Glomerular visceral epithelial cell (primary cell): Measurements from ENCODE around the gene EGFR.

Experiments
- DNase-seq: peaks from one replicate; pipeline ENCODE4 v3.0.0-alpha.2; 2016; ENCODE audit errors: extremely low spot score

Gene EGFR

DNA sequence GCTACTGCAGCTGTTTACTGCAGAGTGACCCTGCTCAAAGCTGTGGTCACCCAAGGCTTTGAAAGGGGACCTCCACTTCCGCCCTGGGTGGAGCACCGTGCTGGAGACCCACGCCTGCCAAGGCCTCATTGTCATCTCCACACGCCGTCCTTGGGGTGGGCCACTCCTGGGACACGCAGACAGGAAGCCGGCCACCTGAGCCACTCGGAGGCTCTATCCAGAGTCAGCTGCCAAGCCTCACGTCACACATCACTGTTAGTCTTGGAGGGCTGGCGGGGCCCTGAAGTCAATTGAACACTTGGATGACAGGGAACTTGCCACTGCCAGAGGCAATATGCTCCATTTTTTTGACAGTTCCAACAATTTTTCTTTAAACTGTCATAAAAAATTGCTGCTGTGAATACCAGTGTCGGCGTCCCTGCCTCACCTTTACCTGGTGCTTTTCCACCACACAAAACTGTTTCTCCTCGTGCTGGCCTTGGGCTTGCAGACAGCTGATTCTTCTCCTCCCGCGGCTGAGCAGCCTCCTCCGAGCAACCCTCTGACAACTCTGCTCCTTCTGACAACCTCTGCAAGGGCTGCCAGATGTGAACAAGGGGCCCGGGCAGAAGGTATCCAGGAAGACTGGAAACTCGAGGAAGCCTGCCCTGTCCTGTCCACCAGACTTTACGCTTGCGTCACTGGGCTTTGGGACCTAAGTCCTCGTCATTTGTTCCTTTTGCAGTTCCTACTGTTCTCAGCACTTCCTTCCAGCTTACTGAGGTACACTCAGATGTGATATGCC lies 81.9 kb downstream of the EGFR start:
- DNase-seq = no peak

DNA sequence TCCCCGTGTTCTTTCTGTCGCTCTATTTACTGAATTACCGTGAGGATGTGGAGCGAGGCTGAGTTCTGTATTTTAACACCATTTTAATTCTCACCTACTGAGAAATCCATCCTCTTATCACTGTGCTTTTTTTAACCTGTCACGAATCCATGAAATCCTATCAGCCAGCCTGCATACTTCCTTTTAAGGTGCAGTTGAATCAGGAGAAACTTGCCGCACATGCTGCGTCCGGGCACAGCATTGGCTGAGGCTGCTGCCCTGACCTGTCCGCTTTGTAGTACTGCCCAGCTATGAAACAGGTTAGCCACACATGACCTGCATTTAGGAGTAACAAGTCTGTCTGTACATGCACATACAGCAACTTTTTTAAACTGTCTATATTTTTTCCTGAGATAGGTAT lies 82.5 kb downstream of the EGFR start:
- no peak for DNase-seq

DNA sequence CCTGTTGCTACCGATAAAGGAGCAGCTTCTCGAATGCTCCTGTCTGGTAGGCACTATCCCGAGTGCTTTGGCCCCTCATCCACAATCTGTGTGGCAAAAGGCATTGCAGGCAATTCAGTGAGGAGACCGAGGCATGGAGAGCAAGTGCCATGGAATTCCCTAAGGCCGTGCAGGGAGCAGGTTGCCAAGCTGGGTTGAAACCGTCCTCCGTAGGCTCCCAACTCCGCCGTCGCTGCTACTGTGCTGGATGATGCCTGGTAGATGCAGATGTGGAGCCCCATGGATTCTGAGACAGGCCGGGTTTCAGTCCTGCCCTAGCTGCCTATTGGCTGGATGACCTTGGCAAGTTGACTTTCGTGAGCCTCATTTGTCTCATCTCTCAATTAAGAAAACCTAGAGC lies 85.3 kb downstream of the EGFR start:
- DNase-seq = no peak

DNA sequence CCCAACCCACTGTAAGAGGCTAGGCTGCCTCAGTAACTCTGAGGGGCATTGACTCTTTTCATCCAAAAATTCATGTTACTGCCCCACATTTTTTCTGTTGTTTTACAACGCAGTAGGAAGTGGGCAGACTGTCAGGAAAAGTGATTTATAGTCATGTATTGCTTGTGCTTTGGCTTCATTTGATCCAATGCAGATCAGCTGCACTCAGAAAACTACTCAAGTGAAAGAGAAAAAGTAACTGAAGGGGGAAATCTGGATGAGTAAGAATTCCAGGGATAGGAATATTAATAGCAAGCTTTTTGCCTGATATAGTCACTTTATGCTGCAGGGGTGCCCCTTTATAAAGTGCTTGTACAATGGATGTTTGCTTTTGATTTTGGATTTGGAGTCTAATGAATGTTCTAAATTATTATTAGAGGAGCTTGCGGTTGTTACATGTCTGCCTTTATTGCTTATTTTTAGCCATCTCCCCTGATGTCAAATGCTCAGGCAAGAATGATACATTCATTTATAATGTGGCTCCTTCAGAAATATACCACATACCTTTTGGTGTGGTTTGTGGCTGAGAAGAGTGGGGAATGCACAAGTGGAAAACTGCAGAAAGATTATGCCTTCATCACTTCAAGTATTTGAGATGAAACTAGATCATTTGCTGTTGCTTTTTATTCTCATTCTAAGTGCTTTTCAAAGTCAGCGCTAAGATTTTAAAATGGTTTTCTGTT lies 86.1 kb downstream of the EGFR start:
- DNase-seq = peak; percentile 59

DNA sequence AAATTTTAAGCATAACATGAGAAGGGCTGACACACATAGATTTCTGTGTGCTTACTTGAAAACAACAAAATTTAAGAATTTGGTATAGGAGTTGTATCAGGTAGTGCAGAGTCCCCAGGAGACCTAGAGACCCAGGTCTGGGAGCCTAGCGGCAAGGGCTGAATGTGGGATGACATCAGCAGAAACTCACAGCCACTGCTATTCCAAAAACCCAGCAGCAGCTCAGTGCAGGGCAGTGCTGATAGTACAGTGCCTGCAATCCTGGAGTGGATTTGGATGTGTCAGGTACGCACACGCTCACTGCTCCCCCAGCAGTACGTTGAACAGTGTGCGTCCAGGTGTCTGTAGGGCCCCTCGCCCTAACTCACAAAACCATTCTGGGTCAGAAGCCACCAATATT lies 87.1 kb downstream of the EGFR start:
- no peak for DNase-seq

DNA sequence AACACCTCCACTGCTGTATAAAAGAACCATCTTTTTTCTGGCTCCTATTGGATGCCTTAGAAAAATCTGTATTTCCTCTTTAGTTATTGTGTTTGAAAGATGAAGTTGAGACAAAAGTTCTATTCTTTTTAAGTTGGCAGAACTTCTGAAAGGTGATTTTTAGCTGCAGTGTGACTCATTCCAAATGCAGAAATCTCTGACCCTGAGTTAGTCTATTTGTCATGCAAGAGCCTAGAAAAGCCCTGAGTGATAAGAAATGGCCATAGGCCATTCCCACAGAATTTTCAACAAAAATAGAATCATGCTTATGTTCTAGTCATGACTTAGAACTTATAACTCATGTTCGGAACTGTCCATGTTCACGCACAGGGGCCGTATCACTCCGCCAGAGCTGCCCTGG lies 89.1 kb downstream of the EGFR start:
- no peak for DNase-seq

DNA sequence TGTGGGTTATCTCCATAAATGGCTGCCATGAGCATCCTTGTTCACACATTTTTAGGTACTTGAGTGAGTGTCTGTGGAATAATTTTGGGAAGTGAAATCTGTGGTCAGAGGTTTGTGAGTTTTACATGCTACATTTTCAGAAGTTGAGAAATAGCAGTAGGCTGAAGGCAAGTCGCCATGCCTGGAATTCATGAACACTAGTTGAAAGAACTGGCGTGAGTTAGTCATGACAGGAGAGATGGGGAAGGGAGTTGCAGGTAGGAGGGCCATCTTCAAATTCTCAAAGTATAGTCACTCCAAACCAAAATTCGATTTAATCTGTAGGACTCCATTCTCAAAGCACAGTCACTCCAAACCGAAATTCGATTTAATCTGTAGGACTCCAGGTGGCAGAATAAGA lies 89.6 kb downstream of the EGFR start:
- DNase-seq = no peak

DNA sequence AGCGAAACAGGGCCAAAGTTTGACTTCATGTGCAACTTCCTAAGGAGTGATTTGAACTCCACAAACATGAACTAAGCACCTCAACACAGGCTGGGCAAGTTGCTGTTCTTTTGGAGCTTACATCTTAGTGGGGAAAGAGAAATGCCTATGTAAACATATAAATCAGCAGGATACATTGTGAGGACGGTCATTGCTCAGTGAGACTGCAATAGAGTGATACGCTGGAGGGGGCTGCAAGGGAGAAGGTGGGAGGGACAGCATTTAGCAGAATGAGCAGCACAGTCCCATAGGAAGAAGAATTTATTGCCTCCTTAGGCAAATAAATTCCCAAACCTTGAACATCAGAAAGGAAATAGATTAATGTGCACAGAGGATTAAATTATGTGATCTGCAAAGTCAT lies 90.0 kb downstream of the EGFR start:
- DNase-seq = no peak

DNA sequence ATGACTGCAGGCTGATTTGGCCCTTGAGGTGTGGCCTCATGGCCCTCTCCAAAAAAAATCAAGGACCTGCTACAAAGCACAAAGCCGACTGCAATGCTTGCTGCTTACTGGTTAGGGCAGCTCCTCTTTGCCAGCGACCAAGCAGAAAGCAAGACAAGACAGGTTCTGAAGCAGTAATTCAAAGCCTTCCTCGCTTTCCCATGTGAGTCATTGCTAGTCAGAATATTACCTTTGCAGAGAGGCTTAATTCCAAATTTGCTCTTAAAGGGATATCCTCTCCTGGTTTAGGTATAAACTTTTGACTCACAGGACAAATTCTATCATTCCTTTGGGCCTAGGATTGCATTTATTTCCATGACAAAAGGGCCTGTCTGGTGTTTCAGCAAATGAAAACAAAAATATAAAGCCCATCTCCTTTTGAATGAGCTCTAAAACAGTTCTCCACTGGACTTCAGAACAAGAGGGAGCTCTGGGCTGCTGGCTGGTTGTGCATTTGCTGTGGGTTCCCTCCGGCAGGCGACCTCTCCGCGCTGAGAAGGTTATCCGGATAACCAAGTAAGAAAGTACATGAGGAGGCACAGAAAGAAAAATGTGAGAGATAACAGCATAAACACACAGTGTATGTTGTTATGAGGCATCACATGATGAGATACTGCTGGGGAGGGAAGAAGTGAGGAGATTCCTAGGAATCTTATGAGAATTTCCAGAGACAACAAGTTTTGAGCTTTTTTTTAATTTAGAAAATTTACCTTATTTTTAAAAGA lies 90.8 kb downstream of the EGFR start:
- DNase-seq = no peak

DNA sequence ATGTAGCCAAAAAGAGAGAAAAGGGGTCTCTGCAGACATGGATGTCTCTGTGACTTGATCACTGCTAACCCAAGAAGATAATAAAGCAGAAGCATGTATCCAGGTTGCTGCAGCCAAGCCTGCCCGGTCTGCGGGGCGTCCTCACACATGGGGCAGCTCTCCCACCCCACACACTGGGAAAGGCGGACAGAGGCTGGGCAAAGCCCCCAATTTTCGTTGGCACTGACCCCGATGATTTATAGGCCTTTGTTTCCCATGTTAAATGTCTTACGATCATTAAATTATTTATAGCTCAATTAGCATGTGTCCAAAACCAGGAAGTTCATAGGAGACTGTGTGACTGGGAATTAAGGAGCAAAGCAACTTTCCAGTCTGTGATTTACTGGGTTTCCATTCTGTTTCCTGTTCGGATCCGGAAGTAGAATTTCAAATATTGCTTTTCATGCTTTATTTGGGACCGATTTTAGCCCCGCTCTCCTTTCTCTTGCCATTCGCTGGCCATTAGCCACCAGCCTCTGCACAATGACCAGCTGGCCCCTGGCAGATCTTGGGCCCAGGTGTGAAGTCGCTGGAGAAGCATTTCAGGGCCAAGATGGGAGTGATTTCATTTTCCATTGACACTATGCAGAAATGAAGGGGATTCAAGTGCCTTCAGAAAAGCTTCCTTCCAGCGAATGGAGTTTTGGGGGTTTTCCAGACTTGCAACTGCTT lies 91.6 kb downstream of the EGFR start:
- no peak for DNase-seq

DNA sequence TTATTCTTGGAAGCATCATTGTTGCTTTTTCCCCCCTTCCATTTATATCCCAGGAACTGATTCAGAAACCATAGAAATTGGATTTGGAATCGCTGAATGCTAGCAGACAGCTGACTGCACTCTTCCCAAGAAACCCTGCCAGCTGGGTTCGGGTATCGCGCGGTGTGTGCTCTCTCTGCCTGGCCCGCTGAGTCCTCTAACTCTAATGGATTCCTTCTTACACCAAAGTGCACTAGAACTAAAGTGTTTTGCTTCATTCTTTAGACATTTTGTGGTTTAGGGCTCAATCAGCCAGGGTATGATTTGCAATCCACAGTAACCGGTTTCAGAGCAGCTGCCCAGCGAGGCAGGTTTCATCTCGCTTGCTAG lies 92.2 kb downstream of the EGFR start:
- DNase-seq = peak; percentile 80

DNA sequence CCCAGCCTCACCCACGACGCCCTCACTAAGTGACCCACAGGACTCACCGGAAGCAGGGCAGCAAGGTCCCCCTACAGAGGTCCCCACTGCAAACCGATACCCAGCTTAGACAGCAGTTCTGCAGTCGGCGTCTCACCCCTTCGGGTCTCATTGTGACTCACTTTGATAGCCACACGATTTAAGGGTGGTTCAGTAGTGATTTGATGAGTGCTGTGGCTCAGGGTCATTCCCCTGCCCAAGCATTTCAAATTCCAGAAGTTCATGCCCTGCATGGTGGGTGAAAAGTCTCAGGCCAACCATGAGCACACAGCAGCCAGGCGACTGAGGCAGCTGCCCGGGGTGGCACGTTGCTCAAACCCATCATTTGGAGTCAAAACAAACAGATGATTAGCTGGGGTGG lies 93.2 kb downstream of the EGFR start:
- DNase-seq = no peak

DNA sequence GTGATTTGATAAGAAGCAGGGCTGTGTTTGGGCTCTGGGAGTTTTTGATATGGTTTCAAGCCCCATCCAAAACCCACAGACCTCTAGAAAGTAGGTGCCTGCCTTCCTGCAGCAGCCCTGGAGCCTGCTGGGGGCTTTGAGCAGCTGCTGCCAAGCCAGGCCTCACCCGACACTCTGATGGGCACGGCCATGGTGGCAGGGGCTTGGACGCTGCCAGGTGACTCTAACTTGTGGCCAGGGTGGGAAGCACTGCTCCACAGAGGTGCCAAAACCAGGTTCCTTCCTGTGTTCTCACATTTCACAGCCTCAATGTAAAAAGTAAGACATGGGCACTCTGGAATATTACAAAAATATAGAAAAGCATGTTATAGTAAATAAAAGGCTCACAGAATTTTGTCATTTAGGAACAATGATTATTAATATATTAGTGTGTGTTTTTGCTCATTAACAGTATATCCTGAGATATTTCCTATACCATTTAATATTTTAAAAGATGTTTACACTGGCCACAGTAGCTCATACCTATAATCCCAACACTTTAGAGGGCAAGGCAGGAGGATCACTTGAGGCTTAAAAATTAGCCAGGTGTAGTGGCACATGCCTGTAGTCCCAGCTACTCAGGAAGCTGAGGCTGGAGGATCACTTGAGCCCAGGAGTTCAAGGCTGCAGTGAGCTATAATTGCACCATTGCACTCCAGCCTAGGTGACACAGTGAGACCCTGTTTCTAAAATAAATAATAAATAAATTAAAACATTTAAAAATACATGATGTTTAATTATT lies 95.1 kb downstream of the EGFR start:
- no peak for DNase-seq

DNA sequence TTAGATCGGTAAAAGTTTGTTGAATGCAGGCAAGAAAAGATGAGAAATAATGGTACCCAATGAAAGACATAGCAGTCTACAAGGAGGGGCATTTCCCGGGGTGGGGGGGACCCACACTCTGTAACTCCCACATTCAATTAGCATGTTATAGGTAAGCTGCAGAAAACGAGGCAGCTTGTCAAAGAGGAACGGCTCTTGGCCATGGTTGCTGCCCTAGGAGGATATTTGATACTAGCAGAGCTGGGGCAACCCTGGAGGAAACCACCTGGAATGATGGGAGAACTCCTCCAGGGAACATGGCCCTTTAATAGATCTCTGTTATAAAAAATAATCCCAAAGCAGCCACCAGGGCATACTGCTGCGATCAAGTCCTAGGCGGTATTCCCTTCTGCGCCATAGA lies 98.5 kb downstream of the EGFR start:
- no peak for DNase-seq

DNA sequence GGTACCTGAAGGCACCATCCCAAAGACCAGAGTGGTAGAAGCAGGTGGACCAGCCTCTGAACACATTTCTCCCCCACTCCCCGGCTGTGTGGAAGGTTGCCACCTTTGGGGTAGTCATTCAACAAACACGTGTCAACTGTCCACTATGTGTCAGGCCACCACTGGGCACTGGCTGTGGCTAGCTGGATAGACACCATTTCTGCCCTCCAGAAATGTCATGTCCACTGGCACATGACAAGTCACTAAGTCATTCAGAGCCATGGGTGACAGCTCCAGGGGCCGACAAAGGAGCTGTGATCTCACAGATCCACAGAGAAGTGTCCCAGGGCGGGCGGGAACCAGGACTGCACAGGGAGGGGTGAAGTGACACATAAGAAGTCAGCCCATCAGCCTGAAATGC lies 99.6 kb downstream of the EGFR start:
- no peak for DNase-seq

DNA sequence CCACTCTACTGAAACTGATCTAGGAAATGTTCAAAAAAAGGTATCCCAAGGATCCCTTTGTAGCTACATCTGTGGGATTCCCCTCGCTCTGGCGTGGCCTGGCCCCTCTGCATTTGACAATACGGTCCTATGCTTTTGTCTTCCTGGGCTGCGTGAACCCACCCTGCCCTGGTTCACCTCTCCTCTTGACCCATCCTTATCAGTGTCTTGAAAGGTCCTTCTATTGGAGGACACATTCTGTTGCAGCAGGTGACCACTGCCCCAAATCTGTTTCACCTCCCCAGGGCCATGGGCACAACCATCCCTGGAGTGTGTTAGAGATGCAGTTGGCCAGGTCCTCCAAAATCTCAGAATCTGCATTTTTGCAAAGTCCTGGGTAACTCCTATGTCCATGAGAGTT lies 100.8 kb downstream of the EGFR start:
- DNase-seq = no peak

DNA sequence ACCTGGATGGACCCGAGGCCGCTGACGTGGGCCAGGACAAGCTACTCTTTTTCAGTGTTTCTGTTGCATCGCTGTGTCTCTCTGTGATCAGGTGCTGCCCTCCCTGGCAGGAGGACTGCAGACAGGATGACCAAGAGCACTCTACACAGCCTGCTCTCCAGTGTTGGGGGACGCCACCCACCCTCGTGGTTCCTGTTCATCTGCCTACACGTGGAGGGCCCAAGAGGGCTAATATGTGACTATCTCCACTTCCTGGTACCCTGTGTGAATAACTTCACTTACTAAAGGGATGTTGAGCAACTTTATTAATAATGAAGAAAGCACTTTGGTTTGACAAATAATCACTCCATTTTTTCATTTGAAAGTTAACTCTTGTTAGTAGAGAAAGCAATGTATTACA lies 101.3 kb downstream of the EGFR start:
- DNase-seq = no peak

DNA sequence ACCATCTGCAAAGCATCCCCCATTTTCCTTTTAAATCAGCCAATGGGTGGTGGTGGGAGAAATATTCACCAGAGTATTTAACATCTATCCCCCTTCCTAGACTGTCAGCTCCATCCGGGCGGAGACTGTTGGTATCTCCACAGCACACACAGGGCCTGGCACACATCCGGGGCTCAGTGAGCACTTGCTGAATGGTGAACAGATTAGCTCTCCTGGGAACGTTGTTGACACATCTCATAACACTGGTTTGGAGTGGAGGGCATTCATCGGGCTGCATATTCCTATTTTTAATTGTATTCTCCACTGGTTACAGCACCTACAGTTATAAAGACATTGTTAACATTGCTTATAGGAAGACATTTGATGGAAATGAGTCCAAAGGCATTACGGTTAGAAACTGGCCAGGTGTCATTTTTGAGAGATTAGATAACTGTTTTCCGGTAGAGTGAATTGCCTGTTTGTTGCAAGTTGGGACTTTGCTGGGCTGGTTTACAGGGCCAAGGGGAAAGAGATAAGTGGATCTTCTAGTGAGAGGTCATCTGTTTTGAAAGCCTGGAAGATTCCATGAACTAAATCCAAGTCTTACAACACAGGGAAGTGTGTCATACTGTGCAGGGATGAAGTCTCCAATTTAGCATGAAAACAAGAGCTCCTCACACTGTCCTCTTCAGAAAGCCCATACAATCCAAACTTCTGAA lies 101.8 kb downstream of the EGFR start:
- DNase-seq = peak; percentile 14

DNA sequence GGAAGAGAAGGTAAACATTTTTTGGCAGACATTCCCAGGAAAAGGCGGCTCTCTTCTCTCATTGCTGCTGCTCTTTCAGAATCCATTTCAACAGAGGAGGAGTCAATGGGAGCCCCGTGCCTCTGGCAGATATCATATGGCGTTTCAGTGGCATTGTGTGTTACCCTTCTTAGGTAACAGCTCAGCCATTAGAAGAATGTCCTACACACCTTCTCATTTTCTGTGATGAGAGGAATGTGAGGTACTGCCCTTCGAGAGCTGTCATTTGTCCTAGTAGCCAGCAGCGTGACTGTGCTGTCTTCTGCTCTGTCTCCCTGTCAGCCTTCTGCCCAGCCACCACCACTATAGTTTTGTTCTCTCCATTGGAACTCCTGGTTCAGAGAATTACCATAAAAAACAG lies 102.4 kb downstream of the EGFR start:
- no peak for DNase-seq

DNA sequence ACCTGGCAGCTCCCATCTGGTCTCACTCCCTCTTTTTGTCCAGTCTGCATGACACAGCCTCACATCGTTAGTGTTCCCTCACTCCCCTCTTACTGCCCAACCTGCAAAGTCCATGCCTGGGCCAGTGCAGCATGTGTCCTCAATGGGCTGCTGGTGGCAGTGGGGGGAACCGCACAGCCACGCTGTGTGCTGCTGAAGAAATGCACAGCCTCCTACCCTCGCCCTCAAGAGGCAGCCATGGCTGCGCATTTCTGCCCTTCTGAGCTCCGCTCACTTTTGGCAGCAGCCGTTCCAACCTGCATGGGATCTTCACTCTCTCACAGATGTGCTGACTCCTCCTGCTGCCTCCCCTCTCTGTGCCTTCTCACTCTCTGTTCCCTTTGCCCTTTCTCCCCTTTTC lies 103.4 kb downstream of the EGFR start:
- DNase-seq = no peak
